Neutrophil (primary cell): ENCODE measurements around the gene CCDC88C.
"Not testable (repeated sequence)": the region's sequence is repeated elsewhere in the genome, so short reads cannot be mapped to it uniquely, and the experiment has no call there.

Experiments used
- H3K27ac ChIP-seq: fragments of 200-600 bp; sonication (generic); 2 replicates; pipeline ENCODE4 v1.5.1; 2016; ENCODE audit warnings: mild to moderate bottlenecking, moderate library complexity
- H3K27me3 ChIP-seq: fragments of 200-600 bp; sonication (generic); 2 replicates; pipeline ENCODE4 v1.6.0; 2016; ENCODE audit warnings: mild to moderate bottlenecking
- H3K36me3 ChIP-seq: fragments of 200-600 bp; sonication (generic); 2 replicates; pipeline ENCODE4 v1.5.1; 2017
- H3K4me1 ChIP-seq, 2 experiments: fragments of 200-600 bp in 1 of 2; sonication (generic) in 1 of 2; 1 replicate in 1 of 2; 2 replicates in 1 of 2; pipeline versions ENCODE4 v1.5.1 to v1.6.1; 2013 to 2016; ENCODE audit warnings: low read depth in 1 of 2, low read length in 1 of 2, mild to moderate bottlenecking in 1 of 2, moderate library complexity in 1 of 2; ENCODE audit not compliant: control insufficient read depth in 1 of 2, insufficient read depth in 1 of 2
- H3K4me3 ChIP-seq, 2 experiments: fragments of 200-600 bp in 1 of 2; sonication (generic) in 1 of 2; 1 replicate in 1 of 2; 2 replicates in 1 of 2; pipeline ENCODE4 v1.5.1; 2013 to 2016; ENCODE audit warnings: low read depth in 1 of 2, low read length in 1 of 2, mild to moderate bottlenecking in 1 of 2, moderate library complexity in 1 of 2
- H3K9me3 ChIP-seq: fragments of 200-600 bp; sonication (generic); 2 replicates; pipeline ENCODE4 v1.5.1; 2016
- TF ChIP-seq, protein P1 (sequence below): fragments of 200-600 bp; sonication (generic); IDR thresholded peaks from 2 replicates; pipeline ENCODE4 v1.5.1; 2016; ENCODE audit warnings: antibody characterized with exemption

The CCDC88C gene

DNA sequence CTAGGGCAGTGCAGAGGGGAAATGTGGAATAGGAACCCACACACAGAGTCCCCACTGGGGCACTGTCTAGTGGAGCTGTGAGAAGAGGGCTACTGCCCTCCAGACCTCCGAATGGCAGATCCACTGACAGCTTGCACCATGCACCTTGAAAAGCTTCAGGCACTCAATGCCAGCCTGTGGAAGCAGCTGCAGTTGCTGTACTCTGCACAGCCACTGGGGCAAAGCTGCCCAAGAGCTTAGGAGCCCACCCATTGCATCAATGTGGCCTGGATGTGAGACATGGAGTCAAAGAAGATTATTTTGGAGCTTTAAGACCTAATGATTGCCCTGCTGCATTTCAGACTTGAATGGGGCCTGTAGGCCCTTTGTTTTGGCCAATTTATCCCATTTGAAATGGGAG lies 21.7 kb upstream of the CCDC88C start:
- Histone ChIP-seq H3K4me3 (no peak overlapping the region), H3K27ac (no peak overlapping the region), H3K36me3 (no peaks in the 10 kb centered on the region), H3K4me1 (no peaks in the 10 kb centered on the region), H3K9me3 (no peaks in the 10 kb centered on the region), H3K27me3 (no peaks in the 10 kb centered on the region)
- TF ChIP-seq, protein P1, sequence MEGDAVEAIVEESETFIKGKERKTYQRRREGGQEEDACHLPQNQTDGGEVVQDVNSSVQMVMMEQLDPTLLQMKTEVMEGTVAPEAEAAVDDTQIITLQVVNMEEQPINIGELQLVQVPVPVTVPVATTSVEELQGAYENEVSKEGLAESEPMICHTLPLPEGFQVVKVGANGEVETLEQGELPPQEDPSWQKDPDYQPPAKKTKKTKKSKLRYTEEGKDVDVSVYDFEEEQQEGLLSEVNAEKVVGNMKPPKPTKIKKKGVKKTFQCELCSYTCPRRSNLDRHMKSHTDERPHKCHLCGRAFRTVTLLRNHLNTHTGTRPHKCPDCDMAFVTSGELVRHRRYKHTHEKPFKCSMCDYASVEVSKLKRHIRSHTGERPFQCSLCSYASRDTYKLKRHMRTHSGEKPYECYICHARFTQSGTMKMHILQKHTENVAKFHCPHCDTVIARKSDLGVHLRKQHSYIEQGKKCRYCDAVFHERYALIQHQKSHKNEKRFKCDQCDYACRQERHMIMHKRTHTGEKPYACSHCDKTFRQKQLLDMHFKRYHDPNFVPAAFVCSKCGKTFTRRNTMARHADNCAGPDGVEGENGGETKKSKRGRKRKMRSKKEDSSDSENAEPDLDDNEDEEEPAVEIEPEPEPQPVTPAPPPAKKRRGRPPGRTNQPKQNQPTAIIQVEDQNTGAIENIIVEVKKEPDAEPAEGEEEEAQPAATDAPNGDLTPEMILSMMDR = no peak

DNA sequence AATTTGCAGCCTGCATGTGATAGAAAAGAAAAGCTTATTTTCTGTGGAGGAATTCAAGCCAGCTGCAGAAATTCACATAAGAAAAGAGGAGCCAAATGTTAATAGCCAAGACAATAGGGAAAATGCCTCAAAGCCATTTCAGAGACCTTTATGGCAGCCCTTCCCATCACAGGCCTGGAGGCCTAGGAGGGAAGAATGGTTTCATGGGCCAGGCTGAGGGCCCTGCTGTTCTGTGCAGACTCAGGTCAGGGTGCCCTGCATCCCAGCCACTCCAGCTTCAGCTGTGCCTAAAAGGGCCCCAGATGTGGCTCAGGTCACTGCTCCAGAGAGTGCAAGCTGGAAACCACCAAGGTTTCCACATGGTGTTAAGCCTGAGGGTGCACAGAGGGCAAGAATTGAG lies 21.2 kb upstream of the CCDC88C start:
- no peaks in the 10 kb centered on the region for H3K4me1 ChIP-seq
- no peaks in the 10 kb centered on the region for H3K36me3 ChIP-seq
- H3K9me3 ChIP-seq = no peaks in the 10 kb centered on the region
- TF ChIP-seq, protein P1 = no peak
- no peak overlapping the region for H3K27ac ChIP-seq
- H3K4me3 ChIP-seq = no peak overlapping the region
- no peaks in the 10 kb centered on the region for H3K27me3 ChIP-seq

DNA sequence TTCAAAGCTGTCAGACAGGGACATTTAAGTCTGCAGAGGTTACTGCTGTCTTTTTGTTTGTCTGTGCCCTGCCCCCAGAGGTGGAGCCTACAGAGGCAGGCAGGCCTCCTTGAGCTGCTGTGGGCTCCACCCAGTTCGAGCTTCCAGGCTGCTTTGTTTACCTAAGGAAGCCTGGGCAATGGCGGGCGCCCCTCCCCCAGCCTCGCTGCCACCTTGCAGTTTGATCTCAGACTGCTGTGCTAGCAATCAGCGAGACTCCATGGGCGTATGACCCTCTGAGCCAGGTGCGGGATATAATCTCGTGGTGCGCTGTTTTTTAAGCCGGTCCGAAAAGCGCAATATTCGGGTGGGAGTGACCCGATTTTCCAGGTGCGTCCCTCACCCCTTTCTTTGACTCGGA lies 18.6 kb upstream of the CCDC88C start:
- not testable (repeated sequence) for H3K27me3 ChIP-seq, H3K36me3 ChIP-seq, H3K9me3 ChIP-seq, H3K27ac ChIP-seq, H3K4me1 ChIP-seq, H3K4me3 ChIP-seq

DNA sequence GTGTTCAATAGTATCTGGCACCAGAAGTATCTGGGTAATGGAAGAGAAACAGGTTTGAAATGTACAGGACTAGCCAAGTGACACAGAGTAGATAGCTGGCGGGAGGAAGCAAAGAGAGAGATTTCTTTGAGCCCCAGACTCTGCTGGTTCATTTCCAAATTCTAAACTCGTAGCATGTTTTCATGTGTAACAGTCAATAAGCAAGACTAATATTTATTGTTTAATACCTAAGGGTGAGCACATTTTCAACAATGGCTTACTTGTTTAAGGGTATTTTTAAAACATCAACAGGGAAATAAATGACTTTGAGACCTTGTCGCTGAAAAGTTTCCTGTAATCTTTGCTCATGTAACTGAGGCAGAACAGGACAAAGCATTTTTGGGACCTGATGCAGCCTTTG lies 11.8 kb upstream of the CCDC88C start:
- Histone ChIP-seq H3K36me3 (no peaks in the 10 kb centered on the region), H3K27me3 (no peaks in the 10 kb centered on the region), H3K4me1 (no peaks in the 10 kb centered on the region), H3K4me3 (no peak overlapping the region), H3K9me3 (no peaks in the 10 kb centered on the region), H3K27ac (no peak overlapping the region)
- TF ChIP-seq, protein P1 = no peak

DNA sequence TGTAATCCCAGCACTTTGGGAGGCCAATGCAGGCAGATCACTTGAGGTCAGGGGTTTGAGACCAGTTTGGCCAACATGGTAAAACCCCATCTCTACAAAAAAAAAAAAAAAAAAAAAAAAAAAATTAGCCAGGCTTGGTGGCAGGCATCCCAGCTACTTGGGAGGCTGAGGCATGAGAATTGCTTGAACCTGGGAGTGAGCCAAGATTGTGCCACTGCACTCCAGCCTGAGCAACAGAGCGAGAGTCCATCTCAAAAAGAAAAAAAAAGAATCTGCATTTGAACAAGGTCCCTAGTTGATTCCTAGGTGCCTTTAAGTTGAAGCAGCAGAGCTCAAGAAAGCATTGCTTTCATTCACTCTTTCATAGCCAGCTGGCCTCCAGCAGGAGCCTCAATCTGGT lies 11.3 kb upstream of the CCDC88C start:
- not testable (repeated sequence) for H3K4me3 ChIP-seq, H3K36me3 ChIP-seq, H3K27ac ChIP-seq, H3K27me3 ChIP-seq, H3K4me1 ChIP-seq, H3K9me3 ChIP-seq

DNA sequence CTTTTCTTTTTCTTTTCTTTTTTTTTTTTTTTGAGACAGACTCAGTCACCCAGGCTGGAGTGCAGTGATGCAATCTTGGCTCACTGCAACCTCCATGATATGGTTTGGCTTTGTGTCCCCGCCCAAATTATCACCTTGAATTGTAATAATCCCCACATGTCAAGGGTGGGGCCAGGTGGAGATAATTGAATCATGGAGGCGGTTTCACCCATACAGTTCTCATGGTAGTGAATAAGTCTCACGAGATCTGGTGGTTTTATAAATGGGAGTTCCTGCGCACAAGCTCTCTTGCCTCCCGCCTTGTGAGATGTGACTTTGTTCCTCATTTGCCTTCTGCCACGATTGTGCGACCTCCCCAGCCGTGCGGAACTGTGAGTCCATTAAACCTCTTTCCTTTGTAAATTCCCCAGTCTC lies 7.9 kb upstream of the CCDC88C start:
- not testable (repeated sequence) for H3K4me3 ChIP-seq, H3K4me1 ChIP-seq, H3K27ac ChIP-seq, H3K9me3 ChIP-seq, H3K36me3 ChIP-seq, H3K27me3 ChIP-seq

DNA sequence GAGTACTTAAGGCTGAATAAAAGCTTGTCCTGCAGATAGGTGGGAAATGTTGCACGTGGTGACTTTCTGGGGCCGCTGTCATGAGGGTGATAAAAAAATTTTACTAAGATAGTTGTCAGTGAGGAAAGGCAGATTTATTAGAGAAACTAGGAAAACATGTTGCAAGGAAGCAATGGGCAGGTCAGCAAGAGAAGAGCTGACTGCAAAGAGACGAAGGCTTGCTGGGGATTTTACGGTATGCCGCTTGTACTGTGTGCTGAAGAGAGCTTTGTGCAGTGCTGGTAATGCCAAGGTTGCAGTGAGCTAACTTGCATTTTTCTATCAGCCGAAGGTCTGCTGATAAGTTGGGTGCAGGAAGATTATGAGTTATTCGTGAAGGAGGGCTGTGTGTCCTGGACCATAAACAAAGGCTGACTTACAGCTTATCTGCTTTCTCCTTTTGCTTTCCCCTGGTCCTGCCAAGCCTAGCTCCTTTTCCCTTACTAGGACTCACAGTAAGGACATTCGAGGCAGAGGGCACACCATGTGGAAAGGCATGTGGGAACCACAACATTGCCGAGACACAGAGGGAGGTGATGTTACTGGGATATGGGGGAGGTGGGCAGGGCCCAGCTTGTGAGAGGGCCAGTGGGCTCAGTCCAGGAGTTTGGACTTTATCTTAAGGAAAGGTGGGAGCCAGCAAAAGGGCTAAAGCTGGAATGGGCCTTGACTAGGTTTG lies 7.4 kb upstream of the CCDC88C start:
- TF ChIP-seq, protein P1 = no peak
- Histone ChIP-seq H3K27me3 (no peaks in the 10 kb centered on the region), H3K4me1 (no peaks in the 10 kb centered on the region), H3K4me3 (no peak overlapping the region), H3K36me3 (no peaks in the 10 kb centered on the region), H3K27ac (no peak overlapping the region), H3K9me3 (no peaks in the 10 kb centered on the region)
